Fibroblast of mammary gland (primary cell): ENCODE data around the gene SND1.

ENCODE experiments used
- DNase-seq: peaks from one replicate; pipeline ENCODE4 v3.0.0-alpha.2; 2010; ENCODE audit warnings: low read depth
- H3K4me3 ChIP-seq: 2 replicates; pipeline ENCODE4 v1.5.1; 2011; ENCODE audit warnings: low read depth, mild to moderate bottlenecking, low read length, moderate library complexity; ENCODE audit not compliant: control insufficient read depth
- CTCF ChIP-seq: conservative IDR thresholded peaks from 2 replicates; pipeline ENCODE4 v1.5.1; 2011; ENCODE audit warnings: low read depth, low read length, inconsistent platforms; ENCODE audit not compliant: control insufficient read depth, insufficient read depth

The SND1 gene

GRCh38 chr7:127731431-127732080, 79.6 kb downstream of the SND1 start:
- no peak overlapping the region for H3K4me3 ChIP-seq
- no peak for DNase-seq
- TF ChIP-seq CTCF: no peak

- H3K4me3 ChIP-seq: no peak overlapping the region
- no peak for DNase-seq
- TF ChIP-seq CTCF: no peak
Observed at GRCh38 chr7:127732306-127732705, 80.3 kb downstream of the SND1 start.

GRCh38 chr7:127733986-127734385, 82.0 kb downstream of the SND1 start:
- DNase-seq: no peak

GRCh38 chr7:127736511-127736910, 84.5 kb downstream of the SND1 start:
- no peak overlapping the region for H3K4me3 ChIP-seq
- no peak for TF ChIP-seq CTCF
- no peak for DNase-seq

More at GRCh38 chr7:127733986-127734385, 82.0 kb downstream of the SND1 start:
- no peak for TF ChIP-seq CTCF
- H3K4me3 ChIP-seq: no peak overlapping the region

- no peak for DNase-seq
- H3K4me3 ChIP-seq: no peak overlapping the region
- no peak for TF ChIP-seq CTCF
Observed at GRCh38 chr7:127738859-127739258, 86.9 kb downstream of the SND1 start.

- no peak overlapping the region for H3K4me3 ChIP-seq
- TF ChIP-seq CTCF: no peak
- DNase-seq: no peak
Observed at GRCh38 chr7:127741764-127742375, 89.9 kb downstream of the SND1 start.

GRCh38 chr7:127745445-127745844, 93.5 kb downstream of the SND1 start:
- no peak for DNase-seq
- H3K4me3 ChIP-seq: no peak overlapping the region
- no peak for TF ChIP-seq CTCF
